Pancreas (tissue), 10 donors: ENCODE data around the gene ADM2. TPM values are rescaled to one million over a fixed set of nuclear protein-coding genes. Genes with fewer than 3 reads are reported as not detected.

Experiments used
- ATAC-seq, 4 donors: fragments of 200-7000 bp; cut with Tn5 transposase; one replicate each; pipeline versions ENCODE4 v1.8.0 to v1.9.1; 2020; ENCODE audit warnings: mild to moderate bottlenecking in 4 of 4, moderate library complexity in 4 of 4
- DNase-seq, 6 donors: peaks; one replicate each; pipeline ENCODE4 v3.0.0-alpha.2; 2020
- FAIRE-seq: peaks from 2 replicates; lab custom pipeline; 2012; peaks lifted over from hg19 to GRCh38; lab: Jason Lieb, UNC
- H3K27ac ChIP-seq, 4 donors: fragments of 200-600 bp; sonication (generic); 1 replicate in 3 of 4; 2 replicates in 1 of 4; pipeline versions ENCODE4 v1.5.0 to v1.8.0; 2020
- H3K27me3 ChIP-seq, 4 donors: fragments of 200-600 bp; one replicate each; pipeline ENCODE4 v1.8.0; 2021
- H3K36me3 ChIP-seq, 3 donors: fragments of 200-600 bp; sonication (generic) in 1 of 3; one replicate each; pipeline versions ENCODE4 v1.5.0 to v1.8.0; 2020 to 2021
- H3K4me1 ChIP-seq, 3 donors: fragments of 200-600 bp; one replicate each; pipeline ENCODE4 v1.8.0; 2021
- H3K4me3 ChIP-seq, 4 donors: fragments of 200-600 bp; sonication (generic) in 2 of 4; one replicate each; pipeline versions ENCODE4 v1.5.0 to v1.8.0; 2020 to 2021
- H3K9me3 ChIP-seq, 4 donors: fragments of 200-600 bp; one replicate each; pipeline ENCODE4 v1.8.0; 2021
- CTCF ChIP-seq, 4 donors: fragments of 200-600 bp; sonication (generic) in 3 of 4; IDR thresholded peaks; one replicate each; pipeline versions ENCODE4 v1.5.0 to v1.8.0; 2021; ENCODE audit warnings: antibody characterized with exemption in 4 of 4
- WGBS, 2 donors: extraction: QIAGEN DNeasy Blood & Tissue Kit; methylation state at CpG; one replicate each; pipeline ENCODE4 v1.1.7; 2013; 5-methylcytosine and 5-hydroxymethylcytosine counted together
- intact Hi-C, 3 donors: fragments of 100-400 bp; cut with DNase I; formaldehyde crosslinking; loops; one replicate each; pipeline versions ENCODE4 v1.11.1 to v1.14.2; 2022
- polyA plus RNA-seq, 2 donors: library from polyadenylated mRNA; stranded (reverse); fragments of 200-250 nt; gene quantifications; one replicate each; pipeline ENCODE4 v1.2.3, GENCODE V29; 2013
- total RNA-seq, 6 donors: library from RNA; stranded (reverse); fragmentation: NEBNext Ultra II Directional in 4 of 6; extraction: Animal tissue kit (Norgen Biotek cat#: 25700) in 4 of 6; gene quantifications; one replicate each; pipeline versions ENCODE4 v1.2.1 to v1.2.4, GENCODE V29; 2021 to 2023
- donor health status: healthy with polysubstance abuse.
- donor health status: DM: no; HTN: no; CAD: no; lungs with moderate emphysema.
- donor health status: DM: no; HTN: no; CAD: no.
- donor health status: control.
- donor health status: control.
- donor health status: Bipolar disorder and iron deficiency.
- donor health status: DM: yes; HTN: yes; CAD: no.
- donor health status: DM: no; HTN: no; CAD: no.
- donor health status: DM: no; HTN: no; CAD: no.
- donor health status: DM: yes; HTN: yes; CAD: no.

ADM2 gene
- total and polyA plus RNA-seq, 8 donors: 2.1 to 44.3 (median 5.8) TPM

- 2 to 6% methylated on average over 32 to 62 of the region's 62 CpGs for WGBS, 2 donors
- Histone ChIP-seq H3K36me3 (no peaks in the 10 kb centered on the region), H3K4me1 (peaks cover 26 to 39% (median 33%) of the 10 kb centered on the region in 3 donors), H3K4me3 (peak overlapping the region; percentile 57 to 89 (median 74)), H3K27me3 (no peaks in the 10 kb centered on the region), H3K27ac (peak overlapping the region; percentile 34 to 48 (median 44)), H3K9me3 (no peaks in the 10 kb centered on the region)
- no peak for FAIRE-seq
- intact Hi-C loops: no loop called here
- ATAC-seq: peak; percentile 41 to 57 (median 50)
- no peak for TF ChIP-seq CTCF (IDR thresholded peaks at IDR 0.05)
- peak in 5 of 6 donors; percentile 42 to 87 (median 65) for DNase-seq
Observed at GRCh38 chr22:50473855-50474671, 7.3 kb upstream of the ADM2 start.

- Histone ChIP-seq H3K4me1 (peaks cover 22 to 37% (median 33%) of the 10 kb centered on the region in 3 donors), H3K27ac (peak within 1 kb of the TSS; percentile 48 to 73 (median 58)), H3K9me3 (no peaks in the 10 kb centered on the region), H3K36me3 (no peaks in the 10 kb centered on the region), H3K4me3 (peak within 1 kb of the TSS; percentile 57 to 89 (median 74)), H3K27me3 (no peaks in the 10 kb centered on the region)
- TF ChIP-seq CTCF (IDR thresholded peaks at IDR 0.05): no peak
- FAIRE-seq (no peak), DNase-seq (peak; percentile 90 to 97 (median 94)), ATAC-seq (peak; percentile 93 to 96 (median 94))
- intact Hi-C loops: no loop called here
- WGBS, 2 donors: 1 to 2% methylated on average over 55 to 97 of the region's 97 CpGs
Observed at GRCh38 chr22:50474710-50475651, 6.4 kb upstream of the ADM2 start, which contains the start of gene SBF1. Gene SBF1, minus strand, starts transcription at chr22:50475035. Its CDS starts 195 bp downstream, at chr22:50474840.

- H3K9me3 ChIP-seq: no peaks in the 10 kb centered on the region
- H3K4me1 ChIP-seq: peaks cover 16 to 31% (median 28%) of the 10 kb centered on the region in 3 donors
- TF ChIP-seq CTCF (IDR thresholded peaks at IDR 0.05): no peak
- peak overlapping the region in 1 of 4 donors; percentile 73 for H3K27ac ChIP-seq
- ATAC-seq (peak in 2 of 4 donors; percentile 1 to 3), FAIRE-seq (no peak), DNase-seq (peak in 1 of 6 donors; percentile 33)
- H3K4me3 ChIP-seq: peak overlapping the region in 1 of 4 donors; percentile 84
- intact Hi-C loops: no loop called here
- H3K27me3 ChIP-seq: no peaks in the 10 kb centered on the region
- 85 to 90% methylated on average over 6 of the region's 6 CpGs for WGBS, 2 donors
- H3K36me3 ChIP-seq: no peaks in the 10 kb centered on the region
Observed at GRCh38 chr22:50475652-50476002, 5.7 kb upstream of the ADM2 start.

- no peak for TF ChIP-seq CTCF (IDR thresholded peaks at IDR 0.05)
- Histone ChIP-seq H3K4me1 (peaks cover 7 to 22% (median 16%) of the 10 kb centered on the region in 3 donors), H3K9me3 (no peaks in the 10 kb centered on the region), H3K27ac (no peak overlapping the region), H3K36me3 (no peaks in the 10 kb centered on the region), H3K4me3 (no peak overlapping the region), H3K27me3 (no peaks in the 10 kb centered on the region)
- ATAC-seq (no peak), DNase-seq (no peak), FAIRE-seq (no peak)
- intact Hi-C loops: no loop called here
- 78 to 80% methylated on average over 7 of the region's 7 CpGs for WGBS, 2 donors
Observed at GRCh38 chr22:50476868-50477267, 4.5 kb upstream of the ADM2 start.
